Panc1 (cell line): ENCODE measurements around the gene TMEM130.

Experiments
- POLR2AphosphoS5 ChIP-seq: IDR thresholded peaks from 2 replicates; pipeline ENCODE4 v1.6.1; 2012; ENCODE audit warnings: mild to moderate bottlenecking, low read depth, low read length, moderate library complexity
- SIN3A ChIP-seq: IDR thresholded peaks from 2 replicates; pipeline ENCODE4 v1.6.1; 2012; ENCODE audit warnings: low read depth, mild to moderate bottlenecking, low read length, moderate library complexity, borderline replicate concordance; ENCODE audit not compliant: insufficient read depth
- TCF7L2 ChIP-seq: IDR thresholded peaks from 2 replicates; pipeline ENCODE4 v1.6.1; 2011; ENCODE audit warnings: mild to moderate bottlenecking, low read depth, low read length, inconsistent platforms
- TF ChIP-seq, protein P1 (sequence below): fragments of 450-650 bp; IDR thresholded peaks from 2 replicates; pipeline ENCODE4 v1.5.1; 2017; ENCODE audit warnings: mild to moderate bottlenecking

DNA sequence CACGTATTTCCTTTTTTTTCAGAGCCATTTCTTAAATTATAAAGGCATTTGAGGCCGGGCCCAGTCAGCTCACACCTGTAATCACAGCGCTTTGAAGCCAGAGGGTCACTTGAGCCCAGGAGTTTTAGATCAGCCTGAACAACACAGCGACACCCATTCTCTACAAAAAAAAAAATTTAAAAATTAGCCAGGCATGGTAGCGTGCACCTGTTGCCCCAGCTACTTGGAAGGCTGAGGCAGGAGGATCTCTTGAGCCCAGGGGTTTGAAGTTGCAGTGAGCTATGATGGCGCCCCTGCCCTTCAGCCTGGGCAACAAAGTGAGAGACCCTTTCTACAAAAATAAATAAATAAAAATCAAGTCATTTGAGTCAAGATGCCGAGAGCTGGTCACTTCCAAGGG lies 3.0 kb downstream of the TMEM130 start:
- TF ChIP-seq SIN3A = no peak
- TF ChIP-seq TCF7L2 = no peak
- TF ChIP-seq, protein P1, sequence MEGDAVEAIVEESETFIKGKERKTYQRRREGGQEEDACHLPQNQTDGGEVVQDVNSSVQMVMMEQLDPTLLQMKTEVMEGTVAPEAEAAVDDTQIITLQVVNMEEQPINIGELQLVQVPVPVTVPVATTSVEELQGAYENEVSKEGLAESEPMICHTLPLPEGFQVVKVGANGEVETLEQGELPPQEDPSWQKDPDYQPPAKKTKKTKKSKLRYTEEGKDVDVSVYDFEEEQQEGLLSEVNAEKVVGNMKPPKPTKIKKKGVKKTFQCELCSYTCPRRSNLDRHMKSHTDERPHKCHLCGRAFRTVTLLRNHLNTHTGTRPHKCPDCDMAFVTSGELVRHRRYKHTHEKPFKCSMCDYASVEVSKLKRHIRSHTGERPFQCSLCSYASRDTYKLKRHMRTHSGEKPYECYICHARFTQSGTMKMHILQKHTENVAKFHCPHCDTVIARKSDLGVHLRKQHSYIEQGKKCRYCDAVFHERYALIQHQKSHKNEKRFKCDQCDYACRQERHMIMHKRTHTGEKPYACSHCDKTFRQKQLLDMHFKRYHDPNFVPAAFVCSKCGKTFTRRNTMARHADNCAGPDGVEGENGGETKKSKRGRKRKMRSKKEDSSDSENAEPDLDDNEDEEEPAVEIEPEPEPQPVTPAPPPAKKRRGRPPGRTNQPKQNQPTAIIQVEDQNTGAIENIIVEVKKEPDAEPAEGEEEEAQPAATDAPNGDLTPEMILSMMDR = no peak
- no peak for TF ChIP-seq POLR2AphosphoS5
